GM19324 (cell line): ENCODE measurements around the gene RNF217.

ENCODE experiments used
- ATAC-seq: cut with Tn5 transposase; IDR thresholded peaks from one replicate; pipeline ENCODE4 v1.9.1; 2021; ENCODE audit warnings: mild to moderate bottlenecking, moderate library complexity; ENCODE audit not compliant: unreplicated experiment, low FRiP score

Gene RNF217

GRCh38 chr6:125094563-125094962, 132.3 kb downstream of the RNF217 start:
- ATAC-seq: no peak

GRCh38 chr6:125095580-125096301, 133.5 kb downstream of the RNF217 start:
- ATAC-seq: no peak

DNA sequence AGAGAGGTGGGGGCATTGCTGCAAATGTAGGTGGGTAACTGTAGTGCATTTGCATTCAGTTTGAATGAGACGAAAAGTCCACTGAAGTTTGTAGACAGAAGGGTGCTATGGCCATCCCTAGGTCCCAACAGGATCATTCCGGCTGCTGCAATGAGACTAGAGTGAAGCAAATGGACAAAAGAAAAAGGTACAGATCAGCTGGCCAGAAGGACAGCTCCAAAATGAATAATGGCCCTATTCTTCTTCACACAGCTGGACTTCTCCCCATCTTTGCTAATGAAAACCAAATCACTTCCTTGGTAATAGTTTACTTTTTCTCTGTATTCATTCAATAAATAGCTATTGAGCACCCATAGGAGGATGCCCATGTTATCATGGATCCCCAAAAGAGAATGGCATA, 134.9 kb downstream of the RNF217 start:
- ATAC-seq: no peak

DNA sequence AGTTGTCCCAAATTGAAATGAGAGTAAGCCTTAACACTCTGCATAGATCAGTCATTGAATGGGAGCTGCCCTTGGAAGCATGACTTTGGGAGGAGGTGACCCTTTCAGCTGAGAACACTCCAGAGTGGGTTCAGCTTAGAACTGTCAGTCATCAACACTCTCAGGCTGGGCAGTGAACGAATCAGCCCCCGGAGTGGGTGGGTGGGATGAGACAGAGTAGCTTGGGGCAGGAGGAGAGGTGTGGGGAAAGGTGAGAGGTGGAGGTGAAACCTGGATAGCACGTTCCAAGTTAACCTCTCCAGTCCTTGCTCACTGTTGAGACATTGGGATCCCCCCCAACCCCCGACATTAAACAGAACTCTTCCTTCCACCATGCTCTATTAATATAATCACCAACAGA, 136.0 kb downstream of the RNF217 start:
- no peak for ATAC-seq

DNA sequence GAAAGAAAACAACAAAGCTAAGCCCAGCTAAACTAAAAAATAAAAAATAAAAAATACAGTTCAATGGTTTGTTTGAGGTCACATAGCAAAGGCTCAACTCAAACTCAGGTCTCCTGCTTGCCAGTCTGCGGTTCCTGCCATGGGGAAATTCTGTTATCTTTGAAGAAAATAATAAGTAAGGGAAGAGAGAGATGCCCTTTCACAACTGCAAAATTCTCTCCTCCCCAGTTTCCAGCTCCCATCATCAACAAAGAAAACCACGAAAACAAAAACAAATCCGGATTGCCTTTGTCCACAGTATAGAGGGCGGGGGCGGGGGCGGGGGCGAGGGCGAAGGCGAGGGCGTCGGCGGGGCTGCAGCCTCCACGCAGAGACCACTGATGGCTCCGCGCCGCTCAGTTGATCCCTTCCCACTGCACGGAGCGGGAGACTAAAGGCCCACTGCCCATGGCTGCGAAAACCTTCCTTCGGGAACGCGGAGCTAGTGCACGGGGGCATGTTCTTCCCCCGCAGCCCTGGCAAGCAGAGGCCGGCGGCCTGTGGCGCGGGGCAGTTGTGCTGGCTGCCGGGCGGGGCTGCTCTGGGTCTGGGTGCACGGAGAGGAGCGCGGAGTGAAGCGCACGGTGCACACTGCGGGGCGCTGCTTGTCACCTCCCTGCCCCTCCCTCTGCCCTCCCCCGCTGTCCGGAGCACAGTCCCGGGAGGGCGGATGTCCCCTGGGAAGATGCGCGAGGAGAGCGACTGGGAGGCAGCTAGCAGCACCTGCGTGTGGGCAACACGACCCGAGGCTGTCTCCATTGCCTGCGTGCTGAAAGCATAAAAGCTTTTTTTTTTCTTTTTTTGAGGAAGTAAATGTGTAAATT, 137.2 kb downstream of the RNF217 start:
- peak; percentile 84 for ATAC-seq

DNA sequence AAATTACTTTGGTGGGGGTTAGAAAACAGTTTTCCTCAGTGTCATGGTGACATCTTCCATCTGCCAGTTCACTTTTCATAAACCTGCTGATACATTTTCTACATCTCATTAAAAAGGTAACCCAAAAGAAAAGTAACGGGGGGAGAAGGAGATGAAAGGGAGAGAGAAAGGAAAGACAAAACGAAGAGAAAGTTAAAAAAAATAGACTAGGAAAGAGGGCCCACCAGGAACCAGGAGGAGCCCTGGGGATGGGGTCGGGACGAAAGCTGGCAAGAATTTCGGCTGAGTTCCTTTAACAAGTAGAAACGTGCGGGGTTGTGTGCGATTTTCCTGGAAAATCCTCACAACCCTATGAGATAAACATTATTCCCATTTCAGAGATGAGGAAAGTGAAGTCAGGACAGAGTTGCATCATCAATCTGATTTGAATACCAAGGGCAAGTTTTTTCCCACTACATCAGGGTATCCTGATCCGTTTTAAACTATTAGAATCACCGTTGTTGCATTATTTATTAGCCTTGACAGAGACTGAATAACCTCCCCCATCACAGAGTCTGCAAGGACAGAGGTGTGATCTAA, 137.9 kb downstream of the RNF217 start:
- no peak for ATAC-seq

GRCh38 chr6:125101128-125101527, 138.9 kb downstream of the RNF217 start:
- ATAC-seq: no peak

- no peak for ATAC-seq
These were observed 139.4 kb downstream of the RNF217 start for GRCh38 chr6:125101631-125102030.

DNA sequence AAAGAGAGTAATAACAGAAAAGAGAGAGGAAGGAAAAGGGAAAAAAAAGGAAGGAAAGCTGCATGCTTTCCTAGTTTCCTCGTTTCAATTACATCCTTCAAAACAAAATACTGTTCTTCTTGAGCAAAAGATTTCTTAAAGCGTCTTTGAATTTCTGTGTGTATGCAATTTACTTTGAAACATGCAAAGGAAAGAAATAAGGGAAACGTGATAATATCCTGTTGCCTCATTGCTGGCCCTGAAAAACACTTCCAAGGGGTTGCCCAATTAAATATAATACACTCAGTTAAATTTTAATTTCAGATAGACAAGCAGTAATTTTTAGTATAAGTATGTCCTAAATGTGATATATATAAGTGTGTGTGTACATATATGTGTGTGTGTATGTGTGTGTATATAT, 140.2 kb downstream of the RNF217 start:
- no peak for ATAC-seq

DNA sequence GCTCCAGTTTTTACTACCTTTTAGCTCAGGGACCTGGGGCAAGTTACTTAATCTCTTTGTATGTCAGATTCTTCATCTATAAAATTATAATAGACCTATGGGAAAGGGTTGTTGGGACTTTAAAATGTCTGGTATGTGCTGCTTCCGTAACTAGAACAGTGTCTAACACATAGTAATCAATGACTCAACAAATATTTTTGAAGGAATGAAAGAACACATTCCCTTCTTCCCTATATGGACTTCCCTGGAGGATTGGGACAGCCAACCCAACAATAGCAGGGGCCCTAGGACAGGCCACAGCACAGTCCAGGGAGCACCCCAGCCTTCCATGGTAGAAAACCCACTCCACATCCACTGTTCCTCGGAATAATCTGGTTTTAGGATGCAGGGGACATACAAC, 140.7 kb downstream of the RNF217 start:
- ATAC-seq: no peak

DNA sequence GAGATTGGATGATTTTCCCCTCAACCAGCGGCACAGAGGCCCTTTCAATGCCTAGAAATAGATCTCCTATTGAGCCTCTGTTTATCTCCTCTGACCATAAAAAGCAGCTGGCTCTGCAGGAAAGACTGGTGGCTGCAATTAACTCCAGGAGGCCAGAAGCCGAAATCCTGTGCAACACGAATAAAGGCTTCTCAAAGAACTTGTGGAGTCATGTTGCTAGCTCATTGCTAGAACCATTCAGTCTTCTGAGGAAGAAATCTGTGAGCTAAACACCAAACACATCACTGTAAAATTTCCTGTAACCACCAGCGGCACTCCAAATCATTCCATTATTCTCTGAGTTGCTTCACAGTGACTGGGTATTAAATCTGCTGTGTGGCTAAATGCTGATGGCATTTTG, 142.2 kb downstream of the RNF217 start:
- ATAC-seq: no peak

GRCh38 chr6:125107048-125107447, 144.8 kb downstream of the RNF217 start:
- no peak for ATAC-seq

DNA sequence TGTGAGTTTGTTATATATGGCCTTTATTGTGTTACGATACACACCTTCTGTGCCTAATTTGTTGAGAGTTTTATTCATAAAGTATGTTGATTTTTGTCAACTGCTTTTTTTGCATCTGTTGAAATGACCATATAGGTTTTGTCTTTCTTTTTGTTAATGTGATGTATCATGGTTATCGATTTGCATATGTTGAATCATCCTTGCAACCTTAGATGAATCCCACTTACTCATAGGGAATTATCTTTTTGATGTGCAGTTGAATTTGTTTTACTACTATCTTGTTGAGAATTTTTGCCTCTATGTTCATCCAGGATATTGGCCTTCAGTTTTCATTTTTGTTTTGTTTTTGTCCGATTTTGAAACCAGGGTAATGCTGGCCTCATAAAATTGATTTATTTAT, 145.7 kb downstream of the RNF217 start:
- ATAC-seq: no peak

GRCh38 chr6:125110056-125110455, 147.8 kb downstream of the RNF217 start:
- no peak for ATAC-seq

DNA sequence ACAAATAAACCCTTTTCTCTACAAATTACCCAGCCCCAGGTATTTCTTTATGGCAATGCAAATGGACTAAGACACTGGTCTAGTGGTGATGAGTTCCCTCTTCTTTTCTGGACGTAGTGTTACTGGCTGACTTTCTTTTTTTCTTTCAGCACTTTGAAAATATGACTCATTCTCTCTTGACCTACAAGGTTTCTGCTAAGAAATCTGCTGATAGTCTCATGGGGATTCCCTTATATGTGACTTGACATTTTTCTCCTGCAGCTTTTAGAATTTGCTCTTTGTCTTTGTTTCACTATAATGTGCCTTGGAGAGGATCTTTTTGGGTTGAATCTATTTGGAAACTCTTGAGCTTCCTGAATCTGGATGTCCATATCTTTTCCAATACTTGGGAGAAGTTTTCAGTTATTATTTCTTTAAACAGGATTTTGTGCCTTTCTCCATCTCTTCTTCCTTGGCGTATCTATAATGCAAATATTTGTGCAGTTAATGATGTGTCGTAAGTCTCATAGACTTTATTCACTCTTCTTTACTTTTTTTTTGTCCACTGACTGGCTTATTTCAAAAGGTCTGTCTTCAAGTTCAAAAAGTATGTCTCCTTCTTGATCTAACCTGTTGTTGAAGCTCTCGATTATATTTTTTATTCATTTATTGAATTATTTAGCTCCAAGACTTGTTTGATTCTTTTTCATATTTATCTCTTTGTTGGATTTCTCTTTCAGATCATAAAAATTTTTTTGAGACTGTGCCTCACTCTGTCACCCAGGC, 149.2 kb downstream of the RNF217 start:
- ATAC-seq: no peak

- ATAC-seq: no peak
These were observed 150.7 kb downstream of the RNF217 start for GRCh38 chr6:125112934-125113333.

GRCh38 chr6:125114248-125114858, 152.1 kb downstream of the RNF217 start:
- ATAC-seq: no peak

DNA sequence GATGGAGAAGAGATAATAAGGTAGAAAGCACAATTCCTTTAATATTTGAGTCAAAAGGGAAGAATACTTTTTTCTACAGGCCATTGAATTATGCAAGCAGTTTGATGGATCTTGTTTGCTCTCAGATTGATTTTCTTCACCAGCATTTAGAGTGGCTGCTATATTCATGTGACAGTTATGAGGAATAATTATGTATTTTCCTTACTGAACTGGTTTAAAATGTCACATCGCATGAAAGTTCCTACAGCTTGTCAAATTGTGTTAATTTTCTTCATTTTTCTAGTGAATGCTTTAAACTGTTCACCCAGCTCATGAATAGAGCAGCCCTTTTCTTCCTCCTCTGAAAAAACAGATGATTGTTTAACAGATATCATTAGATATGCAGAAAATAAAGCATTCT, 153.9 kb downstream of the RNF217 start:
- no peak for ATAC-seq

GRCh38 chr6:125116710-125117109, 154.5 kb downstream of the RNF217 start:
- ATAC-seq: no peak

GRCh38 chr6:125117818-125118217, 155.6 kb downstream of the RNF217 start:
- ATAC-seq: no peak
